NOMO-1 treated with DMSO at 0.1 percent for 48 hours (cell line): ENCODE measurements around the gene KCNQ1.
"Not testable (repeated sequence)": the region's sequence is repeated elsewhere in the genome, so short reads cannot be mapped to it uniquely, and the experiment has no call there.

Source experiments
- DNase-seq: peaks from one replicate; lab custom pipeline; 2025; ENCODE audit not compliant: unreplicated experiment; lab: John Stamatoyannopoulos, UW

KCNQ1 gene

GRCh38 chr11:2587976-2588748, 143.4 kb downstream of the KCNQ1 start:
- no peak for DNase-seq

DNA sequence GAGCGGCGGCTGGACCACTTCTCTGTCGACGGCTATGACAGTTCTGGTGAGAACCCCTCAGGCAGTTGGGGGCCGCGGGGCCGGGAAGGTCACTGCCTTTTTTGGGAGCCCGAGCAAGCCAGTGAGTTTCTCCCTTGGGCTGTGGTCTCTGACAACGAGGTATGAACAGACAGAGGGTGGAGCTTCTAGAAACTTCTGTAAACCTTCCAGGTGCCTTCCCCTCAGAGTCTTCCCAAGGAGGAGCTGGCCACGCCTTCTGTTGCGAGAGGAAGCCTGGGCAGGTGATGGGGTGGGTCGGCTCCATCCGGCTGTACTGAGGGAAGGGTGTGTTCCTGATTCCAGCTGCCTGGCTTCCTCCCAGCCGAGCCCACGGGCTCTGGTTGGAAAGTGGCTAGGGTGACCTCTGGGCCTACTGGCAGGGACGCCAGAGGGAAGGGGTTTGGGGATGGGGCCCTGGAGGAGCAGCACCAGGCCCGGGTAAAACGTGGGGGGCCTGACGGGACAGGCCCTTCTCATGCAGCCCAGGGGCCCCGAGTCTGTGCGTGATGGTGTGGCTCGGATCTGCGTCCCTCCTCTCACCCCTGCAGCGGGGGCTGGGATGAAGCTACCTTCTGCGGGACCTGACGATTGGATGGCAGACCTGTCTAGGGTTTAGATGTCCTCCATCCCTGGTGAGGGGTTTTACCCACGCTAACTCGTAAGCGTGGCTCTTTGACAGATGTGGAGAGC, 144.2 kb downstream of the KCNQ1 start:
- DNase-seq = no peak

GRCh38 chr11:2589538-2589934, 144.7 kb downstream of the KCNQ1 start:
- no peak for DNase-seq

GRCh38 chr11:2590131-2590964, 145.5 kb downstream of the KCNQ1 start:
- no peak for DNase-seq

- no peak for DNase-seq
Measured at GRCh38 chr11:2590965-2591754, 146.4 kb downstream of the KCNQ1 start.

DNA sequence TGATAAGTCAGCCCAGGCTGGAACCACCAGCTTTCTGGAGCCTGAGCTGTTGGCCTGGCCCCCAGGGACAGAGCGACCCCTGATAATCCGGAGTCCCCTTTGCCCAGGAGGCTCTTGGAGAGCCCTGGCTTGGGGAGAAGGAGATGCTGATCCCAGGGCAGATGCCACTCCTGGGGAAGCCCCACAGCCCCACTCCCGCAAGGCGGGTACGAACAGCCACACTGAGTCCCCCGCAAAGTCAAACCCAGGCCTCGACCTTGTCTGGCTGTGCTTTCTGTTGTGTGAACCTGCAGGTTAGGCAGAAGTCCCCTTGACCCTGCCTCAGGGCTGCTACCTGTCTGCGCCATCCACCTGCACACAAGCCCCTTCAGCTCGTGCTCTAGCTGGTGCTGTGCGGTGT, 147.0 kb downstream of the KCNQ1 start:
- no peak for DNase-seq

DNA sequence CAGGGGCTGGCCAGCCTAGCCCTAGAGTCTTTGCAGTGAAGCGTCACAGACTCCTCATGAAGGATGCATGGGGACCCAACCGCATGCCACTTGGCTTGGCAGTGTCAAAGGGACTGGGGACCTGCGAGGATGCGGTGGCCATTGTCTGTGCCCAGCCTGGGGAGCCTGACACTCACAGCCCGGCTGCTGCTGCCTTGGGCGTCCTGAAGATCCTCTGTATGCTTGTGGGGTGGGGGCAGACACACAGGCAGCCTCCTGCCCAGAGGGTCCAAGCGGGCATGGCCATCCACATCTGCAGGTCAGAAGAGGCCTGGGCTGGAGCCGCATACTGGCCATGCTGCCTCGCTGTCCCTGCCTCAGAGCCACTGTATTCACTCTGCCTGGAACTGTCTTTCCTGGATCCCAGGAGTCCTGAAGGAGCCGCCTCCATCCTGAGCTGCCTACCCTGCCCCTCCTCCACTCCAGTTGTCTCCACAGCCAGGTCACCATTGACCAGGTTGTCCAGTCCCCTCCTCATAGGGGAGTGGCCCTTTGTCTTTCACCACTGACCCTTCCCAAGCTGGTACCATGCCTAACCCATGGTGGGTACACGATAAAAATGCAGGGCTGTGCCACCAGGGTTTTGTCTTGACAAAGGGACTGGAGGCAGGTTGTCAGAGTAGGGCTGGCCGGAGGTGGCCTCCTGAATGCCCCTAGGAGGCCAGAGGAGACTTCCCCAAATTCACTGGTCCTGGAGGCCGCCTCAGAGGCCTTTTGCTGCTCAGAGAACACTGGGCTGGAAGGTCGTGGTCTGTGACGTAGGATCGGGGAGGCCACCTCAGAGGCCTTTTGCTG, 148.0 kb downstream of the KCNQ1 start:
- no peak for DNase-seq

GRCh38 chr11:2593393-2593950, 148.7 kb downstream of the KCNQ1 start:
- DNase-seq = no peak

DNA sequence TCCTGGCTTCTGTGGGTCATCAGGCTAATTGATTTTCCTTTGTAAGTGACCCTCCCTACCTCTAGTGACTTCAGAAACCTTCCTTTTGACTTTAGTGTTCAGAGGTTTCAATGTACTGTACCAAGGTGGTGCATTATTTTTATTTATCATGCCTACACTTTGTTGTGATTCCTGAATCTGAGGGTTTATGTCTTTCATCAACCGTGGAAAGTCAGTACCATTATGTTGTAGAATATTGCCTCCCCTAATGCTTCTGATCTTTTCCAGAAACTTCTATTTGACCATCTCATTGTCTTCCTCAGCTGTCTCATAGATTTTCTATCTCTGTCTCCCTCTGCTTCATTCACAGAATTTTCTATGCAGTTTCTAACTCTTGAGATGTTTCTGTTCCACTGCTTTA, 149.5 kb downstream of the KCNQ1 start:
- no peak for DNase-seq

GRCh38 chr11:2595204-2595603, 150.4 kb downstream of the KCNQ1 start:
- no peak for DNase-seq

DNA sequence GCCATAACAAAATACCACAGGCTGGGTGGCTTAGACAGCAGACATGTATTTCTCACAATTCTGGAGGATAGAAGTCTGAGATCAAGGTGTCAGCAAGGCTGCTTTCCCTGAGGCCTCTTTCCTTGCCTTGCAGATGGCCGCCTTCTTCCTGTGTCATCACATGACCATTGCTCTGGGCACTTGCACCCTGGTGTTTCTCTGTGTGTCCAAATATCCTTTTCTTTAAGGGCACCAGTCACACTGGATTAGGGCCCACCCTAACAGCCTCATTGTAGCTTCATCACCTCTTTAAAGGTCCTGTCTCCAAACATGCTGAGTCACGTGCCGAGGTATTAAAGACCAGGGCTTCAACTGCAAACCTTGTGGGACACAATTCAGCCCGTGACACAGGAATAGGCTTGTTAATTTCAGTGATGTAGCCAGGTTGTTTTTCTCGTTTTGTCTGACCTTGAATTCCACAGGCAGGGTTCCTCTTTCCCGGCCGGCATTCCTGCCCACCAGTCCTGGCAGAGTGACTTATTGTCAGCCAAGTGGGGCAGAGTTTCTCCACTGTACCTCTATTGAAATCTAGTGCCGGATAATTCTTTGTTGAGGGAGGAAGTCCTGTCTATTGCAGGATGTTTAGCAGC, 154.9 kb downstream of the KCNQ1 start:
- no peak for DNase-seq

GRCh38 chr11:2609345-2609744, 164.5 kb downstream of the KCNQ1 start:
- no peak for DNase-seq

DNA sequence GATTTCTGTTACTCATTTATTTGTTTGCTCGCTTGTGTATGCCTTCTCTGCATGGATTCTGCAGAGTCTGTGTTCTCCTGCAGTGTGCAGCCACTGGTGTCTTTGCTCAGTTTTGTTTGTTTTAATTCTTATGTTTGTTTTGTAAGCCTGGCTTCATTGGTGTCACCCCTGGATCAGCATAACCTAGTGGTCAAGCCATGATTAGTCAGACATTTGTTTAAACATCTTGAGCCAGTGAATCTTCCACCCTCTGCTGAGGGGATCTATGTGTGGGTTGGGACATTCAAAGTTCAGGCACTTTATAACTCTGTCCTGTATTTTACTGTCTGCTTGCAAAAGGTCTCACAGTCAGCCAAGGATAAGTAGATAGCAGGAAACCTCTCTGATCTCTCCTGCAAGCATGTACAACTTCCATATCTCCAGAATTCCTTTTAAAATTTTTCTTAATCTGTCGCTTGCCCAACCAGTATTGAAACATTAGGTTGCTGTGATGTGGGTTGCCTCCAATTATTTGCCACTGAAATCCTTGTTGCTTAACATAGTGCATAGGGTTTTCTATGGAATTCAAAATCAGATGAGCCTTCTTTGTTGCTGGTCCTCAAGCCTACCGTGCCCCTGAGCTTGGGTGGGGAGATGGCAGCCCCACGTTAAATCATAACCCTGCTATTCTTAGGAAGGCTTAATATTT, 168.2 kb downstream of the KCNQ1 start:
- no peak for DNase-seq

- no peak for DNase-seq
Measured at GRCh38 chr11:2621894-2622293, 177.1 kb downstream of the KCNQ1 start.

DNA sequence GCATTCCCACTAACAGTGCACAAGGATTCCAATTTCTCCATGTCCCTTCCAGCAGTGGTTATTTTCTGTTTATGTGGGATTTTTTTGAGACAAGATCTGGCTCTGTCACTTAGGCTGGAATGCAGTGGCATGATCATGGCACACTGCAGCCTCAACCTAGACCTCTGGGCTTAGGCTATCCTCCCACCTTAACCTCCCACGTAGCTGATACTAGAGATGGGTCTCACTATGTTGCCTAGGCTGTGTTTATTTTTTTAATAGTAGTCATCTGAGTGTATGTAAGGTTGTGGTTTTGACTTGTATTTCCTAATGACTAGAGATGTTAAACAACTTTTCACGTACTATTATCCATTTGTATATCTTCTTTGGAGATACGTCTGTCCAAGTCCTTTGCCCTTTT, 180.4 kb downstream of the KCNQ1 start:
- no peak for DNase-seq

- DNase-seq = no peak
Measured at GRCh38 chr11:2630679-2631078, 185.9 kb downstream of the KCNQ1 start.

GRCh38 chr11:2631161-2631560, 186.4 kb downstream of the KCNQ1 start:
- no peak for DNase-seq

DNA sequence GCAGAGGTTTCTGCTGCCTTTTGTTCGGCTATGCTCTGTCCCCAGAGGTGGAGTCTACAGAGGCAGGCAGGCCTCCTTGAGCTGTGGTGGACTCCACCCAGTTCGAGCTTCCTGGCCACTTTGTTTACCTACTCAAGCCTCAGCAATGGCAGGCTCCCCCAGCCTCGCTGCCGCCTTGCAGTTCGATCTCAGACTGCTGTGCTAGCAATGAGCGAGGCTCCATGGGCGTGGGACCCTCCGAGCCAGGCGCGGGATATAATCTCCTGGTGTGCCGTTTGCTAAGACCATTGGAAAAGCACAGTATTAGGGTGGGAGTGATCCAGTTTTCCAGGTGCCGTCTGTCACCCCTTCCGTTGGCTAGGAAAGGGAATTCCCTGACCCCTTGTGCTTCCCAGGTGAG, 195.0 kb downstream of the KCNQ1 start:
- DNase-seq = not testable (repeated sequence)

DNA sequence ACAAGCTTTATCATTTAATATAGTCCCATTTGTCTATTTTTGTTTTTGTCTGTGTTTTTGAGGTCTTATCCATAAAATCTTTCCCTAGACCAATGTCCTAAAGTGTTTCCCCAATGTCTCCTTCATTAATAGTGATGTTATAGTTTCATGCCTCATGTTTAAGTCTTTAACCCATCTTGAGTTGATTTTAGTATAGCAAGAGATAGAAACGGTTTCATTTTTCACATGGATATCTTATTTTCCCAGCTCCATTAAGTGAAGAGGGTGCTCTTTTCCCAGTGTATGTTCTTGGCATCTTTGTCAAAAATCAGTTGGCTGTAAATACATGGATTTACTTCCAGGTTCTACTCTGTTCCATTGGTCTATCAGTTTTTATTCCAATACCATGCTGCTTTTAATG, 196.8 kb downstream of the KCNQ1 start:
- DNase-seq = no peak
